ENCODE results near the gene PROZ.

DNA sequence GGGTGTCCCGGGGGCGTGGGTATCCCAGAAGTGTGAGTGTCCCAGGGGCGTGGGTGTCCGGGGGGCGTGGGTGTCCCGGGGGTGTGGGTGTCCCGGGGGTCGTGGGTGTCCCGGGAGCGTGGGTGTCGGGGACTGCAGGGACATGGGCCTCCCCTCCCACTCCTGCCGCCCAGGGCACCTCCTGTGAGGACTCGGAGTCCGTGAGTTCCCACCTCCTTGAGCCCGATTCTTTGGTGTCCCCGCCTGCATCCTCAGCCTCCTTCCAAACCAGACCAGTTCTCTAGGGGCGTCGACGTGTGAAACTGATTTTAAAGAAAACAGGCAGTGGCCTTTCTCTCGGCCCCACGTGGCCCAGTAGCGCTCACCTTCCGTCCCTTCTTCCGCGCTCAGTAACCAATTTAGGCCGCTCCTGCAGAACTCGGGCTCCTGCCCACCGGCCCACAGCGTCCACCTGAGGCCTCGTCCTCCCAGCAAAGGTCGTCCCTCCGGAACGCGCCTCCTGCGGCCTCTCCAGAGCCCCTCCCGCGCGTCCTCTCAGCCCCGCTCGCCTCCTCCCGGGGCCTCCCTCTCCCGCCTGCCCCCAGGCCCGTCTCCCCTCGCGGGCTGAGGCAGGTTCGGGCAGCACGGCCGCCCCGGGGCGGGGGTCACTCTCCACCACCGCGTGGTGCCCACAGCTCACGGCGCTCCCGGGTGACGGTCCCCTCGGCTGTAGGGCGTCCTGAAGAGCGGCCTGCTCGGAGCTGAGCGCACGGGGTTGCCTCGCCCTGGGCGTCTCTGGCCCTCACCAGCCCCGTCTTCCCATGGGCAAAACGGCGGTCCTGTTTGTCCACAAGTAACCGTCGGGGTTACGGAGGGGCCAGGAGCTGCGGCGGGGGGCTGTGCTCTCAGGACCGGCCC lies 49.0 kb upstream of the PROZ start:
- TF ChIP-seq YY1 (IDR thresholded peaks at IDR 0.05; ENCODE audit: insufficient read depth, insufficient read length) (no peak), SUZ12 (IDR thresholded peaks at IDR 0.05; ENCODE audit: extremely low read depth, insufficient read depth, insufficient read length) (no peak), ZNF274 (IDR thresholded peaks at IDR 0.05; ENCODE audit: low read depth, low read length) (no peak)

Data from NT2/D1 (cell line).